Bronchial epithelial cell (primary cell): ENCODE results near the gene KIAA1671. TPM values are rescaled to one million over a fixed set of nuclear protein-coding genes. Genes with fewer than 3 reads are reported as not detected.
A peak's percentile ranks its signal among the peaks of the same experiment; 100 is the strongest.

Experiments used
- DNase-seq: peaks from one replicate; pipeline ENCODE4 v3.0.0-alpha.2; 2010; ENCODE audit warnings: low read depth
- FAIRE-seq: peaks from 2 replicates; lab custom pipeline; 2011; peaks lifted over from hg19 to GRCh38; lab: Jason Lieb, UNC
- H3K27me3 ChIP-seq: 2 replicates; pipeline ENCODE4 v1.5.1; 2011; ENCODE audit warnings: low read length; ENCODE audit not compliant: control insufficient read depth, insufficient read depth
- H3K36me3 ChIP-seq: 2 replicates; pipeline ENCODE4 v1.5.1; 2011; ENCODE audit warnings: low read length; ENCODE audit not compliant: control insufficient read depth, insufficient read depth
- H3K4me3 ChIP-seq: 2 replicates; pipeline ENCODE4 v1.5.1; 2011; ENCODE audit warnings: mild to moderate bottlenecking, low read depth, low read length, control low read depth
- CTCF ChIP-seq: IDR thresholded peaks from 2 replicates; pipeline ENCODE4 v1.5.1; 2011; ENCODE audit warnings: mild to moderate bottlenecking, moderate library complexity, low read length, control low read depth, inconsistent platforms; ENCODE audit not compliant: insufficient read depth, severe bottlenecking
- total RNA-seq: library from RNA; depleted of rRNA; stranded (reverse); fragments of >200 nt; gene quantifications from 2 replicates; pipeline ENCODE4 v1.2.1, GENCODE V29; 2014

KIAA1671 gene
- total RNA-seq, 1 donor from 2014 or later, result 14.7 TPM

DNA sequence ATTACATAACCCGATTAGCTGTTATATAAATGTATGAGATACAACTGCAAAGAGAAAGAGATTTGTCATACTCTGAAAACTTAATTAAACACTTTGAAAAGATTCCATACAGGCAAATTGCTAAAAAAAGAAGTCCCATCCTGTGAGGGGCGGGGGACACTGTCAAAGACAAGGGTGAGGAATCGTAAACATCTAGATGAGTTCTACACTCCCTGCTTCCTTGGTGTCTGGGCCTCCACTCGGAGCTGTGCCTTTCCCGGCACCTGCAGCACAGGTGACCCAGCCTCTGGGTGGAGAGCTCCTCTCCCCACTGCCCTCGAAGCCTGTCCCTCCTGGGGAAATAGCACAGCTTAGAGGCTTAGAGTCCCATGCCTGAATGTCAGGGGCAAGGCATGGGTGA lies 177.9 kb downstream of the KIAA1671 start:
- Histone ChIP-seq H3K4me3 (no peak overlapping the region), H3K36me3 (no peaks in the 10 kb centered on the region), H3K27me3 (no peaks in the 10 kb centered on the region)
- DNase-seq (no peak), FAIRE-seq (no peak)
- no peak for TF ChIP-seq CTCF

DNA sequence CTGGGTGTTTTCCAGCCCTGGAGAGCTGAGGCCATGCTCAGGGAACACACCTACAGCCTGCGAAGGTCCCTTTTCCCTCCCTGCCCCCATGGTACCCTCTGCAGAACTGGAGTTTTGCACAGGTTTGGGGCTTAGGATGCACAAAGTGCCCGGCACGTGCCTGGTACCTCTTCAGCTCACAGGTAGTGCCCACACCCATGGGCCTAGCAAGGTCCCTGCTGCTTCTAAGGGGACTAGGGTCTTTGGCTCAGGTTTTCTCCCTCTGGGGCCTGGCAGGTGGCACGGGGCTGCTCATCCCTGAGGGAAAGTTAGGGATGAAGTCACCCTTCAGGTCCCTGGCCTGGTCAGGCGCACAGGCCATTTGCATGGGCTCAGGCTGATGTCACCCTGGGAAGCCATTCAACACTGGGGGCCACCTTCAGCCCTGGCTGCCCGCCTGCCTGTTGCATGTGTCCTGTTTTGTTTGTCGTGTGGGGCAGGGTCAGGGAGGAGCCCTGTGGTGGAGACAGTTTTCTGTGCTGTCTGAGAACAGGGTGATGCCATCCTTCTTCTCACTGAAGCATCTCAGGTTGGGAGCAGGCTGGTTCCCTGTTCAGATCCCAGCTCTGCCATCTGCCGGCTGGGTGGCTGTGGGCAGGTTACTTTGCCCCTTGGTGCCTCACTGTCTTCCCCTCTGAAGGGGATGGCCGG lies 178.8 kb downstream of the KIAA1671 start:
- no peak overlapping the region for H3K4me3 ChIP-seq
- H3K27me3 ChIP-seq, result no peaks in the 10 kb centered on the region
- FAIRE-seq, result no peak
- TF ChIP-seq CTCF, result peak; percentile 23
- H3K36me3 ChIP-seq, result peaks cover 2% of the 10 kb centered on the region
- no peak for DNase-seq

GRCh38 chr22:25134028-25134427 lies 181.5 kb downstream of the KIAA1671 start:
- no peak overlapping the region for H3K4me3 ChIP-seq
- H3K27me3 ChIP-seq, result no peaks in the 10 kb centered on the region
- FAIRE-seq (no peak), DNase-seq (peak; percentile 57)
- no peak for TF ChIP-seq CTCF
- peaks cover 2% of the 10 kb centered on the region for H3K36me3 ChIP-seq

GRCh38 chr22:25134451-25134850 lies 181.9 kb downstream of the KIAA1671 start:
- FAIRE-seq, result no peak
- no peak for TF ChIP-seq CTCF

DNA sequence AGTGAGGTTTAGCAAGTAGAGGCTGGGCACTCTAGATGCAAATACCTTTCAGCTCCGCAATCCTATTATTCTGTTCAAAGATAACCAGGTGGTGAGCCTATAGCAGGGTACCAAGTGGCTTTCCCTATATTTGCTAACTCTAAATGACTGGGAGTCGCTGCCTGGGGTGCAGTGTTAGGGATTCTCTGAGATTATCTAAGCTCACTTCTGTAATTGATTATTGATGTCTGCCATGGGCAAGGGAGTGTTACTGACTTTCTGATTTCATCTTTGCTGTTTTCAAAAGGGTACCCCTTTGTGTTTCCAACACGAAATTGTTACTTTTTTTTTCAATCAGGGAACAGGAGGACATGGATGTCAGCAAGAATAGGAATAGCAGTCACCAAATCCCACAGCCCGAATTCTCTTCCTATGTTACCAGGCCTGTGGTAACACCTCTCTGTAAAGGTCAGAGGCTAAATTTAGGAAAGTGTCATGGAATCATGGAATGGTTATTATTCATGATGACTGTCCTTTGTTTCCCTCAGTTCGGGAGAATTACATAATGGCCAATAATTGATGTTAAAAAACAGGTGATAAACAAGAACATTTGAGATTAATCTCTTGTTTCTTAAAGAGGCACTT lies 184.5 kb downstream of the KIAA1671 start:
- no peak for TF ChIP-seq CTCF
- H3K27me3 ChIP-seq, result no peaks in the 10 kb centered on the region
- DNase-seq (no peak), FAIRE-seq (peak; percentile 79)
- H3K36me3 ChIP-seq, result peaks cover 3% of the 10 kb centered on the region
- H3K4me3 ChIP-seq, result no peak overlapping the region

More at GRCh38 chr22:25134451-25134850, 181.9 kb downstream of the KIAA1671 start:
- no peaks in the 10 kb centered on the region for H3K27me3 ChIP-seq
- DNase-seq, result no peak
- H3K36me3 ChIP-seq, result peaks cover 2% of the 10 kb centered on the region
- H3K4me3 ChIP-seq, result no peak overlapping the region
